CD1c-positive myeloid dendritic cell (primary cell): Measurements from ENCODE around the gene SPATA19.
"Not testable (repeated sequence)": the region's sequence is repeated elsewhere in the genome, so short reads cannot be mapped to it uniquely, and the experiment has no call there.

Experiments used
- DNase-seq: peaks from one replicate; pipeline ENCODE4 v3.0.0-alpha.2; 2016; ENCODE audit errors: extremely low spot score

SPATA19 gene

DNA sequence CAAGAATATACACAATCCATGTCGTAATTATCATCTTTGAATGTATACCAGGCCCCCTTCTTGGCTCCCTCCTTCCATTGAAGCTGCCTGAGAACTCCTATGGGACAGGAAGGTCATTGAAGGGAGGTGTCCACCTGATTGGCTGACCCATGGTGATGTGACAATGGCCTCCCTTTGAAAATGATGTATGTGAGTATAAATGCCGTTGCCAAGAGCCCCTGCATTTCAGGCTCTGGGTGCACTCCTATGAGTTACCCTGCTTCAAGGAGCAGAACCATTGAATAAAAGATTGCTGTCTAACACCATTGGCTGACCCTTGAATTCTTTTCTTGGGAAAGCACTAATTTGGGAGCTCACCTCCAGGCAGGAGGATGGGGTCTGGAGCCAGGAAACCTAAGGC, at the start of gene SPATA19:
Gene SPATA19, minus strand, starts transcription at position 101 of the 400 bp plus-strand sequence. Its CDS starts 67 bp downstream, at position 34.
- DNase-seq, result no peak

DNA sequence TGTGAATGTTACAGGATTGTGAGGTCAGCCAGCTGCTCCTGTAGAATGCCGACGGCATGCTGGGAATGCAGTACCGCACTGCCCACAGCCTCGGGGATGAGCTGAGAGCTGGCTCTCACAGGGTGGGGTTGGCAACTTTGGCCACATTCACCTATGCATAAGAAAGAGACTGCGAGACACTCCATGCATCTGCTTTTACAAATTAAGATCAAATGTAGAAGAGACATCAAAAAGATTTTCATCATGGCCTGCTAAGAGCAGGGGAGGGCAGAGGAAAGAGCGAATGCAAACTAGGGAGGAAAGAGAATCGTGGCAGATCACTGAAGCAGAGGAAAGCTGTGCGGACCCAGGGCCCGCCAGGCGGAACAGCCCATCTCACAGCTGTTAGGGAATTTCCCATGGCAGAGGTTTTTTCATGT, 49.8 kb upstream of the SPATA19 start:
- no peak for DNase-seq

GRCh38 chr11:133893381-133893780, 48.1 kb upstream of the SPATA19 start:
- DNase-seq, result no peak

- no peak for DNase-seq
These were observed 47.5 kb upstream of the SPATA19 start for GRCh38 chr11:133892584-133893380.

DNA sequence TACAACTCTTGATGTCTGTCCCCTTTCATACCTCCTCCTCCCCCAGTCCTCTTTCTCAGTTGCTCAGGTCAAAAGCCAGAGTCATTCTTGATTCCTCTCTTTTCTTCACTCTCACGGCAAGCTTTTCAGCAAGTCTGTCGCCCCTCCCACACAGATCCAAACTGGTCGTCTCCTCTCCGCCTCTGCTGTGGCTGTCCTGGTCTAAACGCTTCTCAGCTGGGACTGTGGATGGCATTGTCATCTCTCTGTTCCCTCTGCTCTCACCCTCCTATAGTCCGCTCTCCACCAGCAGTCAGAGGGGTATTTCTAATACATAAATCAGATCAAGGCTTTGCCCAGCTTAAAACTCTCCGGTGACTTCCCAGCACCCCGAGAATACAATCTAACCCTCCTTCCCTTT, 46.8 kb upstream of the SPATA19 start:
- no peak for DNase-seq

- DNase-seq, result no peak
These were observed 44.6 kb upstream of the SPATA19 start for GRCh38 chr11:133889893-133890292.

DNA sequence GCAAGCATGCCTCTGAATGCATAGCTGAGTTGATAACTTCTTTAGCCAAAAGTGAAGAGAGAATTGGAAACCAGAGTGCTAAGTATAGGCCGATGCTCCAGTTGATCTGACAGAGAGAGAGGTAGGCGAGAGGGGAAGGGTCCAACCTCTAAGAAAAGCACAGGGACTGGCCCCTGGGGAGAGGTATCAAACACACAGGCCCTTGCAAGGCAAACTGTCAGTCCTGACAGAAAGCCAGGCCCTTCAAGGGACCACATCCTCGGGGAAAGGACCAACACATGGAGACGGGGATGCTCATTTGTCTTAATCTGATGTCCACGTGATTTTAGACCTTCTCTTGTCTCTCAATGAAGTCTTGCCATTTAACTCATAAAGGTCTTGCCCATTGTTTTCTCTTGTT, 43.9 kb upstream of the SPATA19 start:
- DNase-seq, result no peak

DNA sequence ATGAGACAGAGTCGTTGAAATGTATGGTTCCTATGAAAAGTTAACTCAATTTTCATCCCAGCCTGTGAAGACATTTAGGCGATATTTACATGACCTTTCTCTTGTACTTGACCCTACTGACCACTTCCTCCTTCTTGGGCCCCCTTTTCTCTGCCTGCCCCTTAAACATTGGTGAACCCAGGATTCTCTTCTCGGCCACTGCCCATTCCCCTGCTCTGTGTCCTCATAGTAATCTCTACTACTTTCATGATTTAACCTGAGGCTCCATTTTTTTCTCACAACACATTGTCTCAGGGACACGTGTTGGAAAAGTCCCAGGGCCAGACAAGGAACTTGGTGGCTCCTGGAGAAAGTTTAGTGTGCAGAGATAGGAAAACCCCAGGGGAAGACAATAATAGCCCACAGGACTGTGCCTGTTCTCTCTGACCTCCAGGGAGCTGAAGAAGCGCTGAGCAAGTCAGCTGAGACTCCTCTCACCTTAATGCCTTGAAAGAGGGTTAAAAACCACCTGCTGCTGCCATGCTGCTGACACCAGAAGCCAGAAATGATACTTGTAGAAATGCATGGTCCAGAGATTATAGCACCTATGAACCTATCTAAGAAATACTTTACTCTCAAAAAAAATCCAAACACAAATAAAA, 42.5 kb upstream of the SPATA19 start:
- DNase-seq, result no peak

GRCh38 chr11:133886029-133886428, 40.7 kb upstream of the SPATA19 start:
- DNase-seq, result no peak

- DNase-seq, result no peak
These were observed 26.8 kb upstream of the SPATA19 start for GRCh38 chr11:133872160-133872559.

GRCh38 chr11:133867456-133867855, 22.1 kb upstream of the SPATA19 start:
- DNase-seq, result no peak

DNA sequence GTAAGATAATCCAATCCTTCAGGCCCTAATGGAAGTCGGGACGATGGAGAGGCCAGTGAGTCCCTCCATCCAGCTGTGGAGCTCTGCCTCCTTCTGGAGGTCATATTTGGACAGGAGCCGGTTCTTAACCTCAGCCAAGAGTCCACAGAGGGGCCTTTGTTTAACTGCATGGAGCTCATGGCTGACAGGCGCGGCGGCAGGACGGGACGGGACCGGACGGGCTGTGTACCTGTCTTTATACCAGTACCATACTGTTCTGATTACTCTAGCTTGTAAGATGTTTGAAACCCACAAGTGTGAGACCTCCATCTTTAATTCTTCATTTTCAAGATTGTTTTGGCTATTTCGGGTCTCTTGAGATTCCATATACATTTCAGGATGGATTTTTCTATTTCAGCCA, 20.2 kb upstream of the SPATA19 start:
- DNase-seq, result no peak

DNA sequence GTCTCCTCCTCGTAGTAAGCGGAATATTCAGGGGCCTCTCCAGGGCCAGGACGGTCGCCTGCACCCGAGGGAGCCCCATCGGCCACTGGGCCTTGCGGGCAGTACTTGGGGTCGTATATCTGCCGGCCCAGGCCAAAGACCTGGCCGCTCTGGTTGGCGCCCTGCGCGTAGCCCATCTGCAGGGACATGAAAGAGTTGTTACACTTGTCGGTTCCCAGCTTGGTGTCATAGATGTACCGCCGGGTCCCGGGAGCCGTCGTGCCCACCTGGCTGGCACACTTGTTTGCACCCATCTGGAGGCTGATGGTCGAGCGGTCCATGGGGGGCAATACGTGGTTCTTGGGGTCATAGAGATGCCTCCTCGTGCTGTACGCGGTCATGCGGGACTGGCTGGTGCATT, 19.4 kb upstream of the SPATA19 start:
- no peak for DNase-seq

- DNase-seq, result no peak
These were observed 14.8 kb upstream of the SPATA19 start for GRCh38 chr11:133860151-133860550.

DNA sequence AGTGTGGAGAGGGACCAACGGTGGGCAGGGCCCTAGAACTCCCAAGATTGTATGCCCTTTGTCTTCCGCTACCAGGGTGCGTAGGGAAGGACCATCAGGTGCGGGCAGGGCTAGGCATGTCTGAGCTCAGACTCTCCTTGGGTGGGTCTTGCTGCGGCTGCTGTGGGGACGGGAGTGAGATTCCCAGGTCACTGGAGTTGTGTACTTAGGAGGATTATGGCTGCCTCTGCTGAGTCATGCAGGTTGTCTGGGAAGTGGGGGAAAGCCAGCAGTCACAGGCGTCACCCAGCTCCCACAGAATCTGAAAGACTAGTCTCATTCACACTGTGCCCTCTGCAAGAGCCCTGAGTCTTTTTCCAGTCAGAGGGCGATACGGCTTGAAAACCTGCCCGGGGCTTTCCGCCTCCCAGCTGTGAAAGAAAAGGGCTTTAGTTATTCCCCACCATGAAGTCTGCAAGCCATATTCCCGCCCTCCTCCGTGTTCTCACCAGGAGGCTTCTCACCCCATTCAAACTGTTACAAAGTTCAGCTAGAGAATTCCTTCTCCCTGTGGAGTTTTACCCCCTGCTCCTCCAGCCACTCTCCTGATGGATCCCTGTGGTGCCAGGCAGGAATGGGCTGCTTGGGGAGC, 9.1 kb upstream of the SPATA19 start:
- not testable (repeated sequence) for DNase-seq

DNA sequence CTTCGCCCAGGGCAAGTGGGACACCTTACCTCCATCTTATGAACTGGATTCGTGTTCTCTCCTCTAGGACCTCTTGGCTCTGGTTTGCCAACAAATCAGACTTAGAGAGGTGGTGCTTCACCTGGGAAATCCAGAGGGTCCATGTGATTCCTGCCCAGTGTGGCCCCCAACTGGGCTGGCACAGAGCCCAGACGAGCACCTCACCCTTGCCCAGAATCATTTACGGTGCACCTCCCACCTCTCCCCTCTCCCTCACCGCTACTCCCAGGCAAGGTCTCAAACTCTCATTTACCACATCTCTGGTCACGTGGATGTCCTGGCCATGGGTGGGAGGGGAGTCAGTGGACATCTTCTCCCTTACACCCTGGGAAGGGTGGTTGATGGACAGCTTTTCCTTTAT, 1.1 kb downstream of the SPATA19 start:
- no peak for DNase-seq

DNA sequence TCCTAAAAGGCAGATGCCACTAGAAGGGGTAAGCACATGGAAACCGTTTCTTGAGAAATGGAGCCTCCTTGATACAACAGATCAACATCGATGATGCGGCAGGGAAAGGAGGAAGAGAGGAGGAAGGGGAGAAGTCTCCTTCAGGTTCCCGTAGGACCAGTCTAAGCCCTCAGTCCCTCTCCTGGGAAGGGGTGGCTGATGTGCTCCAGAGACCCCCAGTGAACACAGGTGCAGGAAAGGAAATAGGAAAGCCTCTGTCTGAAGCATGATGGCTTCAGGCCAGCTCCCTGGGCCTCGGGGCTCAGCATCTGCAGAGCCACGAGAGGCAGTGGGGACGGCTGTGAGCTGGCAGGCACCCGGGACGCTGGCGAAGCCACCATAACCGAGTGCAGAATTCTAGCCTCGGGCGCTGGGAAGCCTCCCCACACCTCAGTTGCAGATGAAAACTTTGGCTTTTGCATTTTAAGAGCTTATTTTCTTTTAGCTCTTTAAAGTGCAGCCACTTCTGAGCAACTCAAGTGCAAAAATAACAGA, 1.8 kb downstream of the SPATA19 start:
- no peak for DNase-seq

GRCh38 chr11:133842730-133843129, 2.6 kb downstream of the SPATA19 start:
- no peak for DNase-seq

DNA sequence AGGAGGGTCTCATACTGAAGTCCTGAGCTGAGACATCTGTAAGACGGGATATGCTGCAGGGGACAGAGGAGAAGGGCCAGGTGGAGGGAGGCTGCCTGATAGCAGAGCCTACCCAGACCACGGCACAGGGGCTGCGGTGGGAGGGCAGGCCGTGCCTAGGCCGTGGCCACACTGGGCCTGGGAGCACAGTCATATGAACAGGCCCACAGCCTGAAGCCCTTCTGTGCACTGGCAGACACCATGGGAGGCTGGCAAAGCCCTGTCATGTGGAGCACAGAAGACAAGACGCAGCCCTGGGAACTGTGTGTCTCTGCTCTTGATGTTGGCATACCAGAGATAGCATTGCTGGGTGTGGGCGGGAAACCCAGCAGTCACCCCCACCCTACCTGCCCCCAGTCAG, 3.3 kb downstream of the SPATA19 start:
- no peak for DNase-seq

DNA sequence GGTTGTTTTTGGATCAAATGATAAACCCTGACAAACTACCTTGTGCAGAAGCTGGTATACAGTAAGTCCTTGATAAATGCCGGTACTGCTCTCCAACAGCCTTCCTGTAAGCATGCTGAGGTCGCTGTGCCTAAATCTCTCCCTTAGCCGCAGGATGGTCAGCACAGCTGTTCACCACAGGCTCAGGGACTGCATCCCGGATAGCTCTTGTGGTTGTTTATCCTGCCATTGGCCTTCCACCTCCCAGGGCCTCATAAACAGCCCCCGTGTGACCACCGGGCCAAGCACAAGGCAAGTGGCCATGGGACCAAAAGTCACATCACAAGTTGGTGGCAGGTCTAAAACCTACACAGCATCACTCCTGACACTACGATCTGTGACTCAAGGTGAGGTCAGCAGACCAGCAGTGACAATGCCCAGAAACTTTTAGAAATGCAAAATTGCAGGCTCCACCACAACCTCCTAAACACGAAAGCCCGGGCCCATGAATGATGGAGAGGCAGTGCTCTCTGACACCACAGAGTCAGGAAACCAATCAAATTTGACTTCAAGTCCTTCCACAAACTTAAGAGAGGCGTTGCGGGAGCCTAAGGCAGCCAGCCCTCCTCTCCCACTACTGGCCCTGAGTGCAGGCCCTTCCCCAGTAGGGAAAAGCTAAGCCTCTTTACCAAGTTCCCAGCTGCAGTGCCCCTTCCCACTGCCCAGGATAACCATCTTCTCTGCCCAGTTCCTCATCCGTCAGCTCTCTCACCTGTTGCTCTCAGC, 3.9 kb downstream of the SPATA19 start:
- no peak for DNase-seq

- DNase-seq, result no peak
These were observed 4.8 kb downstream of the SPATA19 start for GRCh38 chr11:133840479-133840941.
